Measurements from ENCODE around the gene MKNK2.

MKNK2 gene

DNA sequence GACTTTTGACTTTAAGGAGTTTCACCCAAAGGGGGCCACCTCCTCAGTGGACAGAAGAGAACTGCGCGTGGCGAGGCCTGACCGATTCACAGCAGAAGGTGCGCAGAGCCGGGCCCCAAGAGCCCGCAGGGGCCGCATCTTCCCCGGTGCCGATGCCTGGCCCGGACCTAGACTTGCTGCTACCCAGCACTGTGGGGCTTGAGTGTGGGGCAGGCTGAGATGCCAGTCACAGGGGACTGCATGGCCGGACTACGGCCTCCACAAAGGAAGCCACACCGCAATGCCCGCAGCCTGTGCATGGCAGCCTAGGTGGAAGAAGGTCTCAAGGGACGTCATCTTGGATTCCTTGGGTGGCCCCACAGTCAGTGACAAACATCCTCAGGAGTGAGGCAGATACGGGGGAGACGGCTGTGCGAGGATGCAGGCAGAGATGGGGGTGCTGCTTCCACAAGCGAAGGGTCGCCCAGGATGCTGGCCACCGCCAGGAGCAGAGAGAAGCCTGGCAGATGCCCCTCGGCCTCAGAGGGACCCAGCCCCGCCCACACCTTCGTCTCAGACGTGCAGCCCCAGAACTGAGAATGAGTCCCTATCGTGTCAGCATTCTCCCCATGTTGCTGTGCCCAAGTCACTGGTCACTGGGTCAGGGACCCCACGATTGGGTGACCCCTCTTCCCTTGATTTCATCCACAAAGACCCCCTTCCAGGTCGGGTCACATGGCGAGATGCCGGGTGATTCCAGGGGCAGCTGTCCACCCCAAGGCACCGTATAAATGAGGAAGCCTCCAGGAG is 28.2 kb upstream of the MKNK2 start:
- Histone ChIP-seq H3K36me3 (ENCODE audit: control insufficient read depth, insufficient read depth, low read length) (peaks cover 7% of the 10 kb centered on the region; the same call in 1 of the 2 replicates), H3K9me3 (ENCODE audit: control insufficient read depth, insufficient read depth, low read length) (no peaks in the 10 kb centered on the region), H3K27me3 (ENCODE audit: control insufficient read depth, insufficient read depth, low read length) (no peaks in the 10 kb centered on the region), H3K4me1 (ENCODE audit: control insufficient read depth, insufficient read depth, low read length) (no peaks in the 10 kb centered on the region), H3K4me3 (ENCODE audit: low read length) (no peak overlapping the region), H3K27ac (ENCODE audit: low read length) (no peak overlapping the region)
- WGBS (ENCODE audit: insufficient coverage, insufficient read length): no CpG with 5 or more reads among the region's 32 CpGs
- DNase-seq (ENCODE audit: low read depth, low spot score): no peak

GRCh38 chr19:2077833-2078619 is 27.0 kb upstream of the MKNK2 start:
- H3K9me3 ChIP-seq (ENCODE audit: control insufficient read depth, insufficient read depth, low read length): no peaks in the 10 kb centered on the region
- peaks cover 3% of the 10 kb centered on the region; the same call in 1 of the 2 replicates for H3K36me3 ChIP-seq (ENCODE audit: control insufficient read depth, insufficient read depth, low read length)
- no peak overlapping the region for H3K27ac ChIP-seq (ENCODE audit: low read length)
- WGBS (ENCODE audit: insufficient coverage, insufficient read length): no CpG with 5 or more reads among the region's 44 CpGs
- DNase-seq (ENCODE audit: low read depth, low spot score): no peak
- H3K4me3 ChIP-seq (ENCODE audit: low read length): no peak overlapping the region
- no peaks in the 10 kb centered on the region for H3K27me3 ChIP-seq (ENCODE audit: control insufficient read depth, insufficient read depth, low read length)
- H3K4me1 ChIP-seq (ENCODE audit: control insufficient read depth, insufficient read depth, low read length): no peaks in the 10 kb centered on the region

GRCh38 chr19:2077398-2077797 is 26.4 kb upstream of the MKNK2 start:
- Histone ChIP-seq H3K27me3 (ENCODE audit: control insufficient read depth, insufficient read depth, low read length) (no peaks in the 10 kb centered on the region), H3K36me3 (ENCODE audit: control insufficient read depth, insufficient read depth, low read length) (peaks cover 3% of the 10 kb centered on the region; the same call in 1 of the 2 replicates), H3K9me3 (ENCODE audit: control insufficient read depth, insufficient read depth, low read length) (no peaks in the 10 kb centered on the region), H3K4me1 (ENCODE audit: control insufficient read depth, insufficient read depth, low read length) (no peaks in the 10 kb centered on the region), H3K4me3 (ENCODE audit: low read length) (no peak overlapping the region), H3K27ac (ENCODE audit: low read length) (no peak overlapping the region)
- no peak for DNase-seq (ENCODE audit: low read depth, low spot score)
- no CpG with 5 or more reads among the region's 7 CpGs for WGBS (ENCODE audit: insufficient coverage, insufficient read length)

DNA sequence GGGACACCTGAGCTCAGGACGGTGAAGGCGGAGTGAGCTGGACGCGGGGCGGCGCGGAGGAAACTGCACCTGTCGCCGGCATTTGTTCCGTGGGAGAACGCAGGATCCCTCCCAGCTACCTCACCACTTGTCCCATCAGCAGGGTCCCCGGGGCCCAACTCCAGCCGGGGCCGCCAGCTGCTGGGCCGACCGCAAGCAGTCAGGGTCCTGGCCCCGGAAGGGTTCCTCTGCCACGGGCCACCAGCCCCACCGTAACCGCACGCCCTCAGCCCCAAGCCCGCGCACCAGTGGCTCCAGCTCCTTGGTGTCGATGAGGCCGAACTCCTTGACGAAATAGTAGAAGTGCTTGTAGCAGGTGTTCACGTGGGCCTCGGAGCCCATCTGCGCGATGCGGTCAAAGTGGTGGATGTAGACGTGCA is 25.5 kb upstream of the MKNK2 start:
- H3K27me3 ChIP-seq (ENCODE audit: control insufficient read depth, insufficient read depth, low read length): no peaks in the 10 kb centered on the region
- H3K27ac ChIP-seq (ENCODE audit: low read length): no peak overlapping the region
- no CpG with 5 or more reads among the region's 32 CpGs for WGBS (ENCODE audit: insufficient coverage, insufficient read length)
- peaks cover 3% of the 10 kb centered on the region; the same call in 1 of the 2 replicates for H3K36me3 ChIP-seq (ENCODE audit: control insufficient read depth, insufficient read depth, low read length)
- DNase-seq (ENCODE audit: low read depth, low spot score): no peak
- no peaks in the 10 kb centered on the region for H3K9me3 ChIP-seq (ENCODE audit: control insufficient read depth, insufficient read depth, low read length)
- H3K4me1 ChIP-seq (ENCODE audit: control insufficient read depth, insufficient read depth, low read length): no peaks in the 10 kb centered on the region
- no peak overlapping the region for H3K4me3 ChIP-seq (ENCODE audit: low read length)

- no CpG with 5 or more reads among the region's 32 CpGs for WGBS (ENCODE audit: insufficient coverage, insufficient read length)
- Histone ChIP-seq H3K9me3 (ENCODE audit: control insufficient read depth, insufficient read depth, low read length) (no peaks in the 10 kb centered on the region), H3K36me3 (ENCODE audit: control insufficient read depth, insufficient read depth, low read length) (no peaks in the 10 kb centered on the region), H3K4me1 (ENCODE audit: control insufficient read depth, insufficient read depth, low read length) (no peaks in the 10 kb centered on the region), H3K27ac (ENCODE audit: low read length) (no peak overlapping the region), H3K4me3 (ENCODE audit: low read length) (no peak overlapping the region), H3K27me3 (ENCODE audit: control insufficient read depth, insufficient read depth, low read length) (no peaks in the 10 kb centered on the region)
- no peak for DNase-seq (ENCODE audit: low read depth, low spot score)
Measured at GRCh38 chr19:2072757-2073551, 21.9 kb upstream of the MKNK2 start.

DNA sequence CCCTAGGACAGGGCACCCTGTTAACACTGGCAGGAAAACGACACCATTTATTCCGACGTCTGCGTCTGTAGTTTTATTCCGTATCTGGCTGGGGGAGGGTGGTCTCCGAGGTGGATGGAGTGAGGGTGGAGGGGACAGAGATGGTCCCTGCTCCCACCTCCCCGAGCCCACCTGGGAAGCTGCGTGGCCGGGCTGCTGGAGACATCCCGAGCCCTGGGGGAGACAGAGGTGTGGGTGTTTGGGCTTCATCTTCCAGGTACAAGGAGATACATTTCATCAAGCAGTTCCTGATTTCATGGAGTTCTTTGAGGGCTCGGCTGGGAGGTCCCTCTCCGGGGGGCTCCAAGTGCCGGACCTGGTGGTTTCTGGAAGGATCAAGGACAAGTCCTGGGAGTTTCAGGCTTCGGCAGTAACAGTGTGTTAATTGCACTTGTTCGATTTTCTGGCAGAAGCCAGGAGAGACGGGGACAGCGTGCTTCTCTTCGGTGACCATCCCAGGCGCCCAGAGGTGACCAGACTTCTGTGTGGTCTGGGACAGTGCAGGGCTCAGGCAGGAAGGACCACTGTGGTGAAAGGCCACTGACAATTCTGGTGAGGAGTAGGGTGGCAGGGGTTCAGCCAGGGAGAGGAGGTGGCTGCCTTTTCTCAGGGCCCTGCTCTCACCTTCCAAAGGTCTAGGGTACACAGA is 20.1 kb upstream of the MKNK2 start:
- DNase-seq (ENCODE audit: low read depth, low spot score): no peak
- no peak overlapping the region for H3K27ac ChIP-seq (ENCODE audit: low read length)
- no peaks in the 10 kb centered on the region for H3K4me1 ChIP-seq (ENCODE audit: control insufficient read depth, insufficient read depth, low read length)
- no CpG with 5 or more reads among the region's 19 CpGs for WGBS (ENCODE audit: insufficient coverage, insufficient read length)
- H3K9me3 ChIP-seq (ENCODE audit: control insufficient read depth, insufficient read depth, low read length): no peaks in the 10 kb centered on the region
- no peak overlapping the region for H3K4me3 ChIP-seq (ENCODE audit: low read length)
- no peaks in the 10 kb centered on the region for H3K27me3 ChIP-seq (ENCODE audit: control insufficient read depth, insufficient read depth, low read length)
- no peaks in the 10 kb centered on the region for H3K36me3 ChIP-seq (ENCODE audit: control insufficient read depth, insufficient read depth, low read length)

- no CpG with 5 or more reads among the region's 10 CpGs for WGBS (ENCODE audit: insufficient coverage, insufficient read length)
- no peak overlapping the region for H3K4me3 ChIP-seq (ENCODE audit: low read length)
- no peaks in the 10 kb centered on the region for H3K27me3 ChIP-seq (ENCODE audit: control insufficient read depth, insufficient read depth, low read length)
- no peaks in the 10 kb centered on the region for H3K36me3 ChIP-seq (ENCODE audit: control insufficient read depth, insufficient read depth, low read length)
- no peaks in the 10 kb centered on the region for H3K9me3 ChIP-seq (ENCODE audit: control insufficient read depth, insufficient read depth, low read length)
- no peak for DNase-seq (ENCODE audit: low read depth, low spot score)
- no peaks in the 10 kb centered on the region for H3K4me1 ChIP-seq (ENCODE audit: control insufficient read depth, insufficient read depth, low read length)
- no peak overlapping the region for H3K27ac ChIP-seq (ENCODE audit: low read length)
Measured at GRCh38 chr19:2070436-2070827, 19.4 kb upstream of the MKNK2 start.

DNA sequence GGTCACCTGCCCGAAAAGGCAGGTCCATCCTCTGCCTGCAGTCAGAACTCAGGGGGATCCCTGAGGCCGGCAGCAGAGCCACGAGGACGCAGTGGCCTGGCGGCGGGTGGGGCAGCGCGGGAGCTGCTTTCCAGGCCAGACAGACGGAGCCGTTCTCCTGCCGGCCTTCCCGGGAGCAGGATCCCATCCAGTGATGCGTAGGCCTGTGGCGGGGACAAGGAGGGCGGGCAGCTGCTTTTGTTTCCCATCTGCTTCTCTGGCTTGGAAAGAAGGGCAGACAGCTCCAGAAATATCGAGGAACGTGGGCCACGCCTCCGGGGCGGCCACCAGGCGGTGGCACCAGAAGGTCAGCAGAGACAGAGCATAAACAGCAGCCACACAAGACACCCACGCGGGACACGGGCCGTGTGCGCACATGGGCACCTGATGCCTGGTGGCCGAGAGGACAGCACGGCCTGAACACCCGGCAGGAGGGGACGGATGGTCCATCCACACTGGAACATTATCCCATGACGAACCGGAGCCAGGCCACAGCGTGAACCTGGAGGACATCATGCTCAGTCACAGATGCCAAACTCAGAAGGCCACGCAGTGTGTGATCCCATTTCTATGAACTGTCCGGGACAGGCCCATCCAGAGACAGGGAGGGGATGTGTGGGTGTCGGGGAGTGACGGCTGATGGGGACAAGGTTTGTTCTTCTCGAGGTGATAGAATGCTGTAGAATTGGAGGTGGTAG is 13.9 kb upstream of the MKNK2 start:
- no peak for DNase-seq (ENCODE audit: low read depth, low spot score)
- no peaks in the 10 kb centered on the region for H3K9me3 ChIP-seq (ENCODE audit: control insufficient read depth, insufficient read depth, low read length)
- H3K27me3 ChIP-seq (ENCODE audit: control insufficient read depth, insufficient read depth, low read length): no peaks in the 10 kb centered on the region
- H3K27ac ChIP-seq (ENCODE audit: low read length): no peak overlapping the region
- no peaks in the 10 kb centered on the region for H3K36me3 ChIP-seq (ENCODE audit: control insufficient read depth, insufficient read depth, low read length)
- peaks cover 6% of the 10 kb centered on the region for H3K4me1 ChIP-seq (ENCODE audit: control insufficient read depth, insufficient read depth, low read length)
- no peak overlapping the region for H3K4me3 ChIP-seq (ENCODE audit: low read length)
- WGBS (ENCODE audit: insufficient coverage, insufficient read length): no CpG with 5 or more reads among the region's 38 CpGs

- DNase-seq (ENCODE audit: low read depth, low spot score): no peak
- Histone ChIP-seq H3K27me3 (ENCODE audit: control insufficient read depth, insufficient read depth, low read length) (no peaks in the 10 kb centered on the region), H3K9me3 (ENCODE audit: control insufficient read depth, insufficient read depth, low read length) (no peaks in the 10 kb centered on the region), H3K36me3 (ENCODE audit: control insufficient read depth, insufficient read depth, low read length) (no peaks in the 10 kb centered on the region), H3K4me3 (ENCODE audit: low read length) (no peak overlapping the region), H3K4me1 (ENCODE audit: control insufficient read depth, insufficient read depth, low read length) (peaks cover 12% of the 10 kb centered on the region), H3K27ac (ENCODE audit: low read length) (no peak overlapping the region)
- no CpG with 5 or more reads among the region's 13 CpGs for WGBS (ENCODE audit: insufficient coverage, insufficient read length)
Measured at GRCh38 chr19:2064395-2064787, 13.3 kb upstream of the MKNK2 start.
